HUES6 (cell line): ENCODE measurements around the gene SHQ1.

Experiments used
- H3K27ac ChIP-seq: 2 replicates; pipeline ENCODE4 v1.7.0; 2013; ENCODE audit warnings: low read depth, mild to moderate bottlenecking, low read length, inconsistent platforms
- H3K27me3 ChIP-seq: 2 replicates; pipeline ENCODE4 v1.6.1; 2013; ENCODE audit warnings: low read length; ENCODE audit not compliant: control insufficient read depth, insufficient read depth
- H3K36me3 ChIP-seq: 2 replicates; pipeline ENCODE4 v1.6.1; 2013; ENCODE audit warnings: low read length; ENCODE audit not compliant: control insufficient read depth, insufficient read depth
- H3K4me1 ChIP-seq: 2 replicates; pipeline ENCODE4 v1.6.1; 2013; ENCODE audit warnings: low read length; ENCODE audit not compliant: control insufficient read depth, insufficient read depth
- H3K4me3 ChIP-seq: 2 replicates; pipeline ENCODE4 v1.5.1; 2013; ENCODE audit warnings: low read depth, low read length
- H3K9ac ChIP-seq: one replicate; pipeline ENCODE4 v1.6.1; 2013; ENCODE audit warnings: mild to moderate bottlenecking, low read length
- H3K9me3 ChIP-seq: 2 replicates; pipeline ENCODE4 v1.6.1; 2013; ENCODE audit warnings: low read depth, low read length; ENCODE audit not compliant: control insufficient read depth, insufficient read depth

Gene SHQ1

DNA sequence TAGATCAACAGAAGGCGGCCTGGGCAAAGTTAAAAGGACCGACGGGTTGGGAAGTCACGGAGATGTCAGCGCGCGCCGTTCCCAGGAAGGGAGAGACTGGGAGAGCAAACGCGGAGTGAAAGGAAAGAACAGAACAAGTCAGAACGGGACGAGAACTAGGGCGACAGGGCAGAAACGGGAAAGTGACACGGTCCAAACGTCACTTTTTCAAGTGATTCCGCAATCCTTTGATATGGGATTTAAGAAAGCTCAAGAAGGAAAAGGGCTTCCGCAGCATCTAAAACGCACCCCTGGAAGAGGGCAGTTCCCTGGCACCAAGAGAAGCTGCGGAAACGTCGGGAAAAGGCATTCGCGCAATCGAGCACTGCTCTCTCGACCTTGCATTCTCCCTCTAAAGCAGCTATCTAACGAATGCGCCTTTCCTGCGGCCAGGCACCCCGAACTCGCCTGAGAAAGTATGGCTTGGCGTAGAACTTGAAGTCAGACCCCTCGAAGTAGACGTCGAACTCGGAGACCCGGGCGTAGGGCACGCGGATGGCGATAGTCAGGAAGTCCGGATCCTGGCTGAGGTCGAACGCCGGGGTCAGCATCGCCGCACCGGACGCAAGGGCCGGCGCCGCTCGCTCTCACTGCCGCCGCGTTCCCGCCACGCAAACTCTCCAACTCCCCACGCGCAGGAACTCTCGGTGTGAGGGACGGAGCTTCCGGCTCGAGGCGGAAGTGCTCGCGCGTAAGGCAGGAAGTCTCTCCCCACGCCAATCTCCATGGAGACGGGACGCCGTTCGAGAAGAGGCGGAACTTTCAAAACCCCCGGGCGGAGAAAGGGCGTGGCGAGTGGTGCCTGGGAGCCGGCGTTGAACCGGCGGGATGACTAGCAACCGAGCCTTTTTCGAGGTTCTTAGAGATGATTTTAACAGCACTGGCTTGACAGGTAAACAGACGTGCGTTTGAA lies at the start of gene SHQ1:
Gene SHQ1 (minus strand): TSS at position 695 of the 952 bp plus-strand sequence. CDS start 105 bp downstream, at position 590.
- Histone ChIP-seq H3K4me3 (peak within 1 kb of the TSS; percentile 87), H3K9ac (peak within 1 kb of the TSS; percentile 74), H3K4me1 (peaks cover 7% of the 10 kb centered on the region; the same call in 1 of the 2 replicates), H3K27me3 (peaks cover 19% of the 10 kb centered on the region), H3K9me3 (no peaks in the 10 kb centered on the region), H3K36me3 (no peaks in the 10 kb centered on the region), H3K27ac (no peak within 1 kb of the TSS)

DNA sequence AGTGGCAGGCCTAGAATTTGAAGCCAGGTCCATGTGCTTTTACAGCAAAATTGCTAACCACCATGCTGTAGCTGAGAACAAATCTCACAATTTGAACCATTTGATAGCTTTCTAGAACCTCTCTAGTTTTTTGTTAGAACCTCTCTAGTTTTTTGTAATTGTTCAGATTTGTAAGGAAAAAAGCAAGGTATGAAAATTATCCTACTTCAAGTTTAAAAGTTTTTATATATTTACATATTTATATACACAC lies 49.4 kb upstream of the SHQ1 start:
- Histone ChIP-seq H3K9ac (no peak overlapping the region), H3K4me3 (no peak overlapping the region), H3K36me3 (no peaks in the 10 kb centered on the region), H3K4me1 (0 out of 2 replicates have a peak, but pooled peaks cover 3% of the 10 kb centered on the region), H3K9me3 (0 out of 2 replicates have a peak, but pooled peaks cover 3% of the 10 kb centered on the region), H3K27ac (no peak overlapping the region), H3K27me3 (no peaks in the 10 kb centered on the region)

DNA sequence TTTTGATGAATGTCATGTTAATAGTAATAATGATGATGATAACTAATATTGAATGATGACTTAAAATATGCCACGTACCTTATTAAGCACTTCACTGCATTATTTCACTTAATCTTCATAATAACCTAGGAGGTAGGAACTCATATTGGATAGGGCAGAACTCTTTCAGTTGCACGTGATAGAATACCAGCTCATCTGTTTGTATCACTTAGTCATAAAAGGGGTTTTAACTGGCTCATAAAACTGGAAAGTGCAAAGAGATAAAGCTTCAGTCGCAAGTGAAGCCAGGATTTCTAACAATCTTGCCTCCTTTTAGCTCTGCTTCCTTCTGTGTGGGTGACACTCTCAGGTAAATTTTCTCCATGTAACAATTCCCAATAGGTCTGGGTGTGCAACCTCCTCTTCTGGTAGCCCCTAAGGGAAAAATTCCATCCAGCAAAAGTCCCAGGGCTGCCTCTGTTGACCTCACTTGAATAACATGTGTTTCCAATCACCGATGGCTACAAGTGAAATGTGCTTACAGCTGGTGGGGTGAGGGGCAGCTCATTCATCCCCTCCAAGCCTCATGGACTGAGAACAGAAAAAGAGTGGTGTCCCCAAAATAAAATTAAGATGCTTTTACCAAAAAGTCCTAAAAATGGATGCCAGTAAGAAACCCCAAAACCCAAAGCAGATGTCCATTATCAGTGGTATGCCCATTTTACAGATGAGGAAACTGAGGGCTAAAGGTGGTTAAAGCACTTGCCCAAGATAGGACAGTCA lies 48.9 kb upstream of the SHQ1 start:
- H3K4me1 ChIP-seq, result 0 out of 2 replicates have a peak, but pooled peaks cover 3% of the 10 kb centered on the region
- no peak overlapping the region for H3K9ac ChIP-seq
- H3K27me3 ChIP-seq, result no peaks in the 10 kb centered on the region
- H3K36me3 ChIP-seq, result no peaks in the 10 kb centered on the region
- 0 out of 2 replicates have a peak, but pooled peaks cover 3% of the 10 kb centered on the region for H3K9me3 ChIP-seq
- no peak overlapping the region for H3K4me3 ChIP-seq
- no peak overlapping the region for H3K27ac ChIP-seq

DNA sequence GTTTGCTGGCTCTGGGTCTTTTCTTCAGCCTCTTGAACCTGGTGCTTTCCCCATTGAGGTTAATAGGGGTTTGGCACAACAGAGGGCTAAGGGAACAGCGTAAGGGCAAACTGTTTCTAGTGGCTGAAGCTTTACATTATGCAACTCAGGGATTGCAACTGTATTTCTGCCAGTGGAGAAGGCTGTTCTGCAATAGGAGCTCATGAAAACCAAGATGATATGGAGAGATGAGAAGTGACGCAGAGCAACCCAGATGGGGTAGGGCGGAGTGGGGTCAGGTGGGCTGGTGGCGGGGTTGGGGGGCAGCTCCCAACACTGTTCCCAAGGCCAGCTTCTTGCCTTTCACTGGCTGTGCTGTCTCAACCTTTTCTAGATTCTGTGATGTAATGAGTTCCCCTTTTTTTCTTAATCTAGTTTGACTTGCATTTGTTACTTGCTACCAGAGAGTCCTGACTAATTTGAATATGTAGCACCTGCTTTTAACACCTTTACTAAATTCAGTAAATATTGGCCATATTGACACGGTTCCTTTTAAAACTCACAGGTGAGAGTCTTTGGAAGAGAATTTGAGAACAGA lies 46.8 kb upstream of the SHQ1 start:
- H3K4me3 ChIP-seq, result no peak overlapping the region
- H3K9me3 ChIP-seq, result no peaks in the 10 kb centered on the region
- no peak overlapping the region for H3K27ac ChIP-seq
- no peak overlapping the region for H3K9ac ChIP-seq
- H3K27me3 ChIP-seq, result peaks cover 11% of the 10 kb centered on the region; the same call in 1 of the 2 replicates
- peaks cover 8% of the 10 kb centered on the region; the same call in 1 of the 2 replicates for H3K4me1 ChIP-seq
- no peaks in the 10 kb centered on the region for H3K36me3 ChIP-seq

DNA sequence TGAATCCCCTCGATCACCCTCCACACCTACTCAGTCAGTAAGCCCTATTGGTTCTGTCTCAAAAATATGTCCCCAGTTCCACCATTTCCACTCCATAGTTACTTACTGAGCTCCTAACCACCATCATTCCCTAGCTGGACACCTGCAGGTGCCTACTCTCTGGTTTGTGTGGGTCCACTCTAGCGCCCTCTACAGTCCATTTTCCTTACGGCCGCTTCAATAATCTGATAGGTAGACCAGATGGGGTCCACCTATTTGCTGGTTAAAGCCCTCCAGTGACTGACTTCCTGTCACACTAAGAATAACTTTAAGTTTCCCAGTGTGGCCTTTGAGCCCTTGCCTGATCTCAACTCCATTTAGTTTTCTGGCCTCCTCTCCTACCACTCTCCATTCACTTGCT lies 44.6 kb upstream of the SHQ1 start:
- Histone ChIP-seq H3K9ac (no peak overlapping the region), H3K4me3 (no peak overlapping the region), H3K36me3 (no peaks in the 10 kb centered on the region), H3K9me3 (no peaks in the 10 kb centered on the region), H3K27me3 (peaks cover 28% of the 10 kb centered on the region; the same call in 1 of the 2 replicates), H3K4me1 (peaks cover 24% of the 10 kb centered on the region), H3K27ac (no peak overlapping the region)

DNA sequence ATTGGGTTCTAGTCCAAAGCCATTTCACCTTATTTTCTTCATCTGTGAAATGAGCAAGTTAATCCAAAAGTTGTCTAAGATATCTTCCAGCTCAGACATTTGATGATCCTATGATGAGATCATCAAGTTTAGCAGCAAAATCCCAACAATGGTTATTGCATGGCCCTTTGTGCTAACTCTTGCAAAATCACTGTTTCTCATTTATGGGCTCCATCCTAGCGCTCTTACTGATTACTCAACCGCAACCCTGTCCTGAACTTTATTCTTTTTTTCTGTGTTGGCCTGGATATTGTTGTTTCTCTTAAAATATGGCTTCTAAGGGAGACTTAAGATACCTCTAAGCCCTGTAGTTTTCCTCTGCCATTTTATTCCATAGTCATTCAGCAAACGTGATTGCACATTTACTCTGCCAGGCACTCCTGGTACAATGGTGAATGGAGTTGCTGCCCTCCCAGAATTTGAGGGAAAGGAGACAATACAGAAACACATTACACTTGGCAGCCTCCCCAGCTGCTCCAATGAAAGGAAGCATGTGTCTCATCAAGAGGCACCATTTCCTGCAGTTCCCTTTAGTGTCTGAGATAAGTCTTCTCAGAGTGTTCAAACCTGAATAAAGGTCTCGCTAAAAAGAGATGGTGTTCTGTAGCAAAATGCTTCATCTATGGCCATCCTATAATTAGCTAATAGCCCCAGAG lies 44.0 kb upstream of the SHQ1 start:
- H3K4me3 ChIP-seq, result no peak overlapping the region
- H3K27me3 ChIP-seq, result peaks cover 33% of the 10 kb centered on the region; the same call in 1 of the 2 replicates
- no peak overlapping the region for H3K27ac ChIP-seq
- no peaks in the 10 kb centered on the region for H3K9me3 ChIP-seq
- no peaks in the 10 kb centered on the region for H3K36me3 ChIP-seq
- peaks cover 28% of the 10 kb centered on the region for H3K4me1 ChIP-seq
- H3K9ac ChIP-seq, result no peak overlapping the region

DNA sequence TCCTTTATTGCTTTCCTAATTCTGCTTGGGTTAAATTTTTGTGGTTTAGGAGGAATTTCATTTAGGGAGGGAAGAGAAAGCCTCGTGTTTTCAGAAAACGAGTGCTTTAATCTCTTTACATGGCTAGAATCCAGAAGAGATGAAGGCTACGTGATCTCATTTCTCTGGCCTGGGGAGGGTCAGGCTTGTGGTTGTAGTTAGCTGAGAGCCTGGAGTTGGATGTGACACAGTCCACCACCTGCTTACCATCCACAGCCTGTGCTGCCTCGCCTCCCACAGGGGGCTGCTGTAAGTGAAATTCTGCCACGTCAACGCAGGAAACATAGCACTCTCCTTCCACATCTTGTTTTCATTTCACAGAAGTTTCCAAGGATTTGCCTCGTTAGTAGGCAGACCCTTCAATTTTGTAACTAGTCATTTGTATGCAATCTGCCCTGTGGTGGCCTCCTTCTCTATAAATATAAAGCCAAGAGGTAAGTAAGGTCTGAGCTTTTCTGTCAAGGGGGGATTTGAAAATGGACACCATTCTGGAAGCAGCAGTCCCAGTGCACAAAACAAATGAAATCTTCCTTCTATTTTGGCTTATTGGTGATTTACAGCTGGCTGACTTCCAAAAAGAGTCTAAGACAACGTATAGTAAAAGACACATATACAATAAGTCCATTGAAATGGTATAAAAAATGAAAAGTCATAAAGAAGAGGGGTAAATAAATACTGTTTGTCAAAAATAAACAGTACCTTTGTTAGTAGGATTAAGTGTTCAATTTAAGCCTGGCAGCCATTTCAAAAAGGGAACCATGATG lies 43.0 kb upstream of the SHQ1 start:
- H3K4me1 ChIP-seq, result peaks cover 30% of the 10 kb centered on the region
- no peak overlapping the region for H3K9ac ChIP-seq
- H3K27me3 ChIP-seq, result peaks cover 35% of the 10 kb centered on the region; the same call in 1 of the 2 replicates
- no peak overlapping the region for H3K27ac ChIP-seq
- H3K4me3 ChIP-seq, result no peak overlapping the region
- no peaks in the 10 kb centered on the region for H3K9me3 ChIP-seq
- no peaks in the 10 kb centered on the region for H3K36me3 ChIP-seq

DNA sequence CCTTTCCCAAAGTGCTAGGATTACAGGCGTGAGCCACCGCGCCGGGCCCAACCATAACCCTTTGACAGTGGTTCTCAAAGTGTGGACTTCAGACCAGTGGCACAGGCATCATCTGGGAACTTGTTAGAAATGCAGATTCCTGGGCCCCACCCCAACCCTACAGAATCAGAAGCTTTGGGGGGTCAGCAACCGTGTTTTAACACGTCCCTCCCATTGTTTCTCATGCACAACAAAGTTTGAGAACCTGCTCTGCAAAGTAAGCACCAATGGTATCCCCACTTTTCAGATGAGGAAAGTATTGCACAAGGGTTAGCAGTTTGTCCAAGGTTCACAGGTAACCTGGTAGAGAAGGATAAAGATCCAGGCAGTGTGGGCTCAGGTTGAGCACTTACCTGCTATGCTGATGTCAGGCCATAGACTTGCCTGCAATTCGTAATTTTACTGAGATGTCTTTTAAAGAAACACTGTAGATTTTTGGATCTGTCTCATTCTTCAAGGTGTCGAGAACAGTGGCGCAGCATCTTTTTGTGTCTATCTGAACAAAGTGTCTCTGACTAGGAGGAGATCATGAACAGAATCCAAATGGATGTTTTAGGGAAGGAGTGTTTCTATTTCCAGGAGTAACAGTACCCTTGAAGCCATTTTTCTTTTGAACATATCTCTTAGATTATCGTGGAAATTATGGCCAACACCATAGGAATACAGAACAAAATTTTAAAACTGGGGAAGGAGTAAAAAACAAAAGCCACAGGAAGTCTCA lies 42.1 kb upstream of the SHQ1 start:
- H3K36me3 ChIP-seq, result no peaks in the 10 kb centered on the region

DNA sequence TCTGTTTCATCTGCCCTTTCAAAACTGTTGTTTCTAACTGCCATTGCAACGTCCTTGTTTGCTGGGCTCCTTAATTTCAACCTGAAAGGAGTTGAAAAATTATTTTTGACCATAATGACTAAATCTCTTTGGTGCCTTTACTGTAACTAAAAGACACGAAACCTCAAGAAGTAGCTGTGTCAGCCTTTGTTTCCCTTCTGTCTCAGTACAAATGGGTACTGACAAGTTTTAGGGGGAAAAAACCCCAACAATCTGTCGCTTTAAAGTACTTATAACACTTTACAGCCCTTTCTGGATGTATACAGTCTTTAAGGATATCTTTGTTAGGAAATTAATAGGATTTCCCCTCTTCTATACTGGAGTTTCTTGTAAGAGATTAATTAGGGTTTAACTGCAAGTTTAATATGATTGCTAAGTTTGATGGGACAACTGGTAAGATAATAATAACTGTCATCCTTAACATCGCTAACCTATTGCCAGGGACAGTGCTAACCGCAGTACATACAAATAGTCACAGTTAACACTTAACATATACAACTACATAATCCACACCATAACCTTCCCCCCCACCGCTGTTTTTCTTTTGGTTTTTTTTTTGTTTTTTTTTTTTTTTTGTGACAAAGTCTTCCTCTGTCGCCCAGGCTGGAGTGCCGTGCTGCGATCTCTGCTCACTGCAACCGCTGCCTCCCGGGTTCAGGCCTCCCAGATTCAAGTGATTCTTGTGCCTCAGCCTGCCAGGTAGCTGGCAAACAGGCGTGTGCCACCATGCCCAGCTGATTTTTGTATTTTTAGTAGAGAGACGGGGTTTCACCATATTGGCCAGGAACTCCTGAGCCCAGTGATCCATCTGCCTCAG lies 41.3 kb upstream of the SHQ1 start:
- H3K36me3 ChIP-seq, result no peaks in the 10 kb centered on the region
- peaks cover 30% of the 10 kb centered on the region for H3K4me1 ChIP-seq
- H3K27ac ChIP-seq, result no peak overlapping the region
- H3K9me3 ChIP-seq, result no peaks in the 10 kb centered on the region
- H3K9ac ChIP-seq, result no peak overlapping the region
- H3K4me3 ChIP-seq, result peak overlapping the region; percentile 67
- peaks cover 35% of the 10 kb centered on the region; the same call in 1 of the 2 replicates for H3K27me3 ChIP-seq

More for the DNA sequence above, 42.1 kb upstream of the SHQ1 start:
- H3K27me3 ChIP-seq, result peaks cover 35% of the 10 kb centered on the region; the same call in 1 of the 2 replicates
- H3K4me3 ChIP-seq, result no peak overlapping the region
- H3K4me1 ChIP-seq, result peaks cover 30% of the 10 kb centered on the region
- H3K9me3 ChIP-seq, result no peaks in the 10 kb centered on the region
- no peak overlapping the region for H3K27ac ChIP-seq
- no peak overlapping the region for H3K9ac ChIP-seq
